ENCODE measurements around the gene ACTG1. TPM values are rescaled to one million over a fixed set of nuclear protein-coding genes. Genes with fewer than 3 reads are reported as not detected.

Gene ACTG1
- total RNA-seq, 4 donors from 2014 or later: 829 to 1,848 (median 1,550) TPM

DNA sequence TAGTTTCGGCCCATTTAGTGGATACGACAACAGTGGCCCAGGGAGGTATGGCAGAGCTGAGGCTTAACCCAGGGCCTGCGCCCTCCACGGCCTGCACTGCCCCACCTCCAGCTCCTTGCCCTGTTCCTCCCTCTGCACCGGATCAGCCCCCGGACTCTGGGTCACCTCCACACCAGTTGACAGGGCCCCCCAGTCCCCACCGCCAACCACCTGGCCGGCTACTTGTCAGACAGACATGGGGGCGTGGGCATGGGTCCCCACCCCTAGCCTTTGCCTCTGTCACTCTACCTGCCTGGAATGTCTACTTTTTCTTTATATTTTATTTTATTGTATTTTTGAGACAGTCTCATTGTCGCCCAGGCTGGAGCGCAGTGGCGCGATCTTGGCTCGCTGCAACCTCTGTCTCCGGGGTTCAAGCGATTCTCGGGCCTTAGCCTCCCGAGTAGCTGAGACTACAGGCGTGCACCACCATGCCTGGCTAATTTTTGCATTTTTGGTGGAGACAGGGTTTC is 3.0 kb upstream of the ACTG1 start:
- 6 to 18% methylated on average over 12 to 14 of the region's 19 CpGs for WGBS, 2 donors (ENCODE audit: low coverage in 1 of 2)
- H3K4me1 ChIP-seq: peaks cover 0 to 66% (median 45%) of the 10 kb centered on the region in 3 donors
- H3K9me3 ChIP-seq: no peaks in the 10 kb centered on the region
- no peak for ATAC-seq
- peak overlapping the region; percentile 54 to 83 for H3K4me3 ChIP-seq
- TF ChIP-seq CTCF (IDR thresholded peaks at IDR 0.05) (no peak), POLR2AphosphoS5 (IDR thresholded peaks at IDR 0.05) (no peak), EP300 (IDR thresholded peaks at IDR 0.05) (no peak), POLR2A (IDR thresholded peaks at IDR 0.05) (no peak)
- peak overlapping the region; percentile 94 to 100 (median 98) for H3K27ac ChIP-seq
- H3K27me3 ChIP-seq: no peaks in the 10 kb centered on the region
- peaks cover 0 to 16% of the 10 kb centered on the region in 2 donors for H3K36me3 ChIP-seq

GRCh38 chr17:81514739-81515529 is 2.3 kb upstream of the ACTG1 start:
- Histone ChIP-seq H3K9me3 (no peaks in the 10 kb centered on the region), H3K4me3 (peak overlapping the region; percentile 54 to 83), H3K27ac (peak overlapping the region; percentile 94 to 100 (median 98)), H3K4me1 (peaks cover 0 to 65% (median 45%) of the 10 kb centered on the region in 3 donors), H3K36me3 (peaks cover 0 to 22% of the 10 kb centered on the region in 2 donors), H3K27me3 (no peaks in the 10 kb centered on the region)
- peak; percentile 61 for ATAC-seq
- WGBS, 2 donors (ENCODE audit: low coverage in 1 of 2): 0% methylated on average over 10 of the region's 82 CpGs; no CpG with 5 or more reads in 1 of the 2 donors
- TF ChIP-seq POLR2A (IDR thresholded peaks at IDR 0.05) (peak; percentile 74 to 79), POLR2AphosphoS5 (IDR thresholded peaks at IDR 0.05) (peak; percentile 45), CTCF (IDR thresholded peaks at IDR 0.05) (no peak), EP300 (IDR thresholded peaks at IDR 0.05) (no peak)

DNA sequence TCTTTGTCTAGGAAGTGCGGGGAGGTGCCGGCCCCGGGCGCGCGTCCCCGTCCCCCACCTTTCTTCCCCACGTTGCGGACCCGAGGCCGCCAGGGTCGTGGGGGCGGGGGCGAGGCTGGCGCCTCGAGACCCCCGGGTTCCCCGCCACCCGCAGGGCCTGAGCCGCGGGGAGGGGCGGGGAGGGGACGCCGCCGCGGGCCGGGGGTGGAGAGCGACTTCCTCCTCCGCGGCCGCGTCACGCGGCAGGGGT is 1.8 kb upstream of the ACTG1 start:
- Histone ChIP-seq H3K36me3 (peaks cover 0 to 27% of the 10 kb centered on the region in 2 donors), H3K4me3 (peak overlapping the region; percentile 54 to 83), H3K9me3 (no peaks in the 10 kb centered on the region), H3K27me3 (no peaks in the 10 kb centered on the region), H3K27ac (peak overlapping the region; percentile 94 to 100 (median 98)), H3K4me1 (peaks cover 0 to 65% (median 40%) of the 10 kb centered on the region in 3 donors)
- TF ChIP-seq EP300 (IDR thresholded peaks at IDR 0.05) (no peak), POLR2AphosphoS5 (IDR thresholded peaks at IDR 0.05) (no peak), POLR2A (IDR thresholded peaks at IDR 0.05) (no peak), CTCF (IDR thresholded peaks at IDR 0.05) (no peak)
- no CpG with 5 or more reads among the region's 34 CpGs for WGBS, 2 donors (ENCODE audit: low coverage in 1 of 2)
- ATAC-seq: no peak

DNA sequence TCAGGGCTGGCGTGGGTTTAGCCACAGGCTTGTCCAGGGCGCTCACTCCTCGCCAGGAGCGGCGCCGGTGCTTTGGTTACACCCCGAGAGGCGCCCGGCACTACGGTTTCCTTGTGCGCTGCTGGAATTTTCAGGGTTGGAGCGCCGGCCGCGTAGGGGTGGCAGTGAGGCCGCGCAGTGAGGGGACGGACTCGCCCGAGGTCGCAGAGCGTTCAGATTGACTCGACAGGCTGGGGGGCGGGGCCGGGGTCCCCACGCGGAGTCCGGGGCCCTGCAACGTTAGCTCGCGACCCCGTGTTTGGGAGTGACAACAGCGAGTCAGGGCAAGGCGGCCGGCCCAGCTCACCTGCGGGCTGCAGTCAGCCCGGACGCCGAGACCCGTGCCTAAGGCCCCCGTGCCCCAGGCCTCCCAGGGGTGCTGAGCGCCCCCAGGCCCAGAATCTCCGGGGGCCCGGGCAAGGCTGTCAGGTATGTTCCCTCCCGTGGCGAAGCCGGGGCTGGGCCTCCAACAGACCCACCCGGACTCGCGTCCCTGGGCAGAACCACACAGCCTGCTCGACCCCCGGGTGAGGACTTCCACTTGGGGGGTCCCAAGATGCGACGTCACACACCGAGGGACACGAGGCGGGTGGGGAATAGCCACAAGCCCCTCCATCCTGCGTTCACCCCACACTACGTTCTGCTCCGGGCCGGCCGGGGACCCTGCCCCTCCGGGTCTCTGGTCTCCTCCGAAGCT is 1.3 kb upstream of the ACTG1 start:
- no peaks in the 10 kb centered on the region for H3K9me3 ChIP-seq
- TF ChIP-seq EP300 (IDR thresholded peaks at IDR 0.05): no peak
- peak; percentile 41 for TF ChIP-seq POLR2AphosphoS5 (IDR thresholded peaks at IDR 0.05)
- TF ChIP-seq CTCF (IDR thresholded peaks at IDR 0.05): peak in 1 of 4 experiments; percentile 19
- peak; percentile 6 to 37 for TF ChIP-seq POLR2A (IDR thresholded peaks at IDR 0.05)
- WGBS, 2 donors (ENCODE audit: low coverage in 1 of 2): no CpG with 5 or more reads among the region's 64 CpGs
- peak overlapping the region; percentile 94 to 100 (median 98) for H3K27ac ChIP-seq
- ATAC-seq: peak; percentile 8
- H3K27me3 ChIP-seq: no peaks in the 10 kb centered on the region
- peaks cover 0 to 65% (median 39%) of the 10 kb centered on the region in 3 donors for H3K4me1 ChIP-seq
- H3K36me3 ChIP-seq: peaks cover 0 to 32% of the 10 kb centered on the region in 2 donors
- H3K4me3 ChIP-seq: peak overlapping the region; percentile 54 to 83
